ENCODE data around the gene NRXN3.

NRXN3 gene

GRCh38 chr14:78849952-78850351 lies 679.8 kb downstream of the NRXN3 start:
- DNase-seq (ENCODE audit: low spot score), result no peak
- no peak overlapping the region for H3K4me3 ChIP-seq
- TF ChIP-seq, protein P1, sequence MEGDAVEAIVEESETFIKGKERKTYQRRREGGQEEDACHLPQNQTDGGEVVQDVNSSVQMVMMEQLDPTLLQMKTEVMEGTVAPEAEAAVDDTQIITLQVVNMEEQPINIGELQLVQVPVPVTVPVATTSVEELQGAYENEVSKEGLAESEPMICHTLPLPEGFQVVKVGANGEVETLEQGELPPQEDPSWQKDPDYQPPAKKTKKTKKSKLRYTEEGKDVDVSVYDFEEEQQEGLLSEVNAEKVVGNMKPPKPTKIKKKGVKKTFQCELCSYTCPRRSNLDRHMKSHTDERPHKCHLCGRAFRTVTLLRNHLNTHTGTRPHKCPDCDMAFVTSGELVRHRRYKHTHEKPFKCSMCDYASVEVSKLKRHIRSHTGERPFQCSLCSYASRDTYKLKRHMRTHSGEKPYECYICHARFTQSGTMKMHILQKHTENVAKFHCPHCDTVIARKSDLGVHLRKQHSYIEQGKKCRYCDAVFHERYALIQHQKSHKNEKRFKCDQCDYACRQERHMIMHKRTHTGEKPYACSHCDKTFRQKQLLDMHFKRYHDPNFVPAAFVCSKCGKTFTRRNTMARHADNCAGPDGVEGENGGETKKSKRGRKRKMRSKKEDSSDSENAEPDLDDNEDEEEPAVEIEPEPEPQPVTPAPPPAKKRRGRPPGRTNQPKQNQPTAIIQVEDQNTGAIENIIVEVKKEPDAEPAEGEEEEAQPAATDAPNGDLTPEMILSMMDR (IDR thresholded peaks at IDR 0.05), result no peak
- no peak overlapping the region for H3K27ac ChIP-seq

DNA sequence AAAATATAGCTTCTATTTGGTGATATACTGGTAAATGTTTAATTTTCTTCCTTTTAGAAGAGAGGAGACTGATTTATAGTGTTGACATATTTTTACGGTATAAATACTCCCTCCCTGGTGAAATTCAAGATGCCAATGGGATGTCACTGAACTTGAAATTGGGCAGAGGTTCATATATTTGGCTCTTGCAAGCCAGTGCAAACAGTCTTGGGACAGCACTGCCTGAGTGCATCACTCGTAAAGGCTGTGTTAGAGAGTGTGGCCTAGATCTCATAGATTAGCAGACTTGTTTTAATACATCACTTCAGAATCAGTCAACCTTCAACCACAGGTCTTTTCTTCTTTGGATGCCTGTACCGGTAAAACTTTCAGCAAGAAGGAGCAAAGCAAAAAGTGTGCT lies 681.0 kb downstream of the NRXN3 start:
- no peak overlapping the region for H3K27ac ChIP-seq
- TF ChIP-seq, protein P1 (IDR thresholded peaks at IDR 0.05), result no peak
- no peak overlapping the region for H3K4me3 ChIP-seq
- DNase-seq (ENCODE audit: low spot score), result no peak

- TF ChIP-seq, protein P1 (IDR thresholded peaks at IDR 0.05), result no peak
- Histone ChIP-seq H3K4me3 (no peak overlapping the region), H3K27ac (no peak overlapping the region)
- no peak for DNase-seq (ENCODE audit: low spot score)
Observed at GRCh38 chr14:78852040-78852439, 681.9 kb downstream of the NRXN3 start.

- Histone ChIP-seq H3K4me3 (no peak overlapping the region), H3K27ac (no peak overlapping the region)
- no peak for DNase-seq (ENCODE audit: low spot score)
- TF ChIP-seq, protein P1 (IDR thresholded peaks at IDR 0.05), result no peak
Observed at GRCh38 chr14:78857974-78858373, 687.8 kb downstream of the NRXN3 start.

- no peak for DNase-seq (ENCODE audit: low spot score)
- Histone ChIP-seq H3K4me3 (no peak overlapping the region), H3K27ac (no peak overlapping the region)
- TF ChIP-seq, protein P1 (IDR thresholded peaks at IDR 0.05), result no peak
Observed at GRCh38 chr14:78863143-78863542, 693.0 kb downstream of the NRXN3 start.

DNA sequence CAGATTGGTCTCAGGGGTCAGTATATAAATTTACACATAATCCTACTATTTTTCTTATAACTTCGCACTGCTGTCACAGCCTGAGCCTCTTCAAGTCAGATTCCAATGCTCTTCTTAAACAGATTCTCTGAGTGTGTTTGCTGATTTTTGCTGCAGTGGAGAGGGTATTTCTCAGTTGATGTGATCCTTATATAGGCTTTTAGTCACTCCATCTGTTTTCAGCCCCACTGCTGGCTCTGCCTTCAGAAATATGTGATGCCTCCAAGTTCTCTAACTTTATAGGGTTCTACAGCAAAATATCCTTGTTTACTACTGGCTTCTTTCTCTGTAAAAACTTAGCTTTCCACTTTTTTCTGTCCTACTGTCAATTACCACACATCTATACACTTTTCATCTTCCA lies 702.7 kb downstream of the NRXN3 start:
- Histone ChIP-seq H3K27ac (no peak overlapping the region), H3K4me3 (no peak overlapping the region)
- no peak for DNase-seq (ENCODE audit: low spot score)
- TF ChIP-seq, protein P1 (IDR thresholded peaks at IDR 0.05), result no peak

- TF ChIP-seq, protein P1 (IDR thresholded peaks at IDR 0.05), result no peak
- DNase-seq (ENCODE audit: low spot score), result no peak
- H3K4me3 ChIP-seq, result no peak overlapping the region
- no peak overlapping the region for H3K27ac ChIP-seq
Observed at GRCh38 chr14:78873581-78873980, 703.4 kb downstream of the NRXN3 start.

Data from coronary artery (tissue), 2 donors.